Aorta (tissue), 5 donors: Measurements from ENCODE around the gene TMEFF2. TPM values are rescaled to one million over a fixed set of nuclear protein-coding genes. Genes with fewer than 3 reads are reported as not detected.

Source experiments
- ATAC-seq: fragments of 200-7000 bp; cut with Tn5 transposase; one replicate; pipeline ENCODE4 v1.9.1; 2022; ENCODE audit warnings: moderate library complexity; ENCODE audit not compliant: low FRiP score
- DNase-seq, 2 donors: peaks; one replicate each; pipeline ENCODE4 v3.0.0-alpha.2; 2020
- H3K27ac ChIP-seq, 2 donors: one replicate each; pipeline ENCODE4 v1.5.1; 2013; ENCODE audit warnings: low read length in 2 of 2, mild to moderate bottlenecking in 2 of 2, moderate library complexity in 2 of 2, control low read depth in 1 of 2, inconsistent platforms in 1 of 2, low read depth in 1 of 2
- H3K27me3 ChIP-seq, 2 donors: one replicate each; pipeline ENCODE4 v1.6.1; 2013; ENCODE audit warnings: control low read depth in 1 of 2, low read length in 1 of 2, mild to moderate bottlenecking in 1 of 2, moderate library complexity in 1 of 2; ENCODE audit not compliant: insufficient read depth in 2 of 2, control insufficient read depth in 1 of 2
- H3K36me3 ChIP-seq, 2 donors: one replicate each; pipeline ENCODE4 v1.6.1; 2013; ENCODE audit warnings: control low read depth in 1 of 2, low read length in 1 of 2, mild to moderate bottlenecking in 1 of 2; ENCODE audit not compliant: insufficient read depth in 2 of 2, control insufficient read depth in 1 of 2
- H3K4me1 ChIP-seq, 2 donors: one replicate each; pipeline ENCODE4 v1.6.1; 2013; ENCODE audit warnings: low read length in 2 of 2, control low read depth in 1 of 2, mild to moderate bottlenecking in 1 of 2, moderate library complexity in 1 of 2; ENCODE audit not compliant: insufficient read depth in 2 of 2, control insufficient read depth in 1 of 2
- H3K4me3 ChIP-seq, 2 donors: one replicate each; pipeline ENCODE4 v1.5.1; 2013; ENCODE audit warnings: low read length in 2 of 2, control low read depth in 1 of 2, mild to moderate bottlenecking in 1 of 2
- H3K9me3 ChIP-seq: one replicate; pipeline ENCODE4 v1.6.1; 2013; ENCODE audit warnings: mild to moderate bottlenecking, low read length; ENCODE audit not compliant: control insufficient read depth
- whole genome bisulfite sequencing, 2 donors: extraction: QIAGEN DNeasy Blood & Tissue Kit; methylation state at CpG; one replicate each; pipeline ENCODE4 v1.1.7; 2013; 5-methylcytosine and 5-hydroxymethylcytosine counted together
- intact Hi-C, 2 donors: fragments of 100-400 bp; cut with DNase I; formaldehyde crosslinking; loops; one replicate each; pipeline versions ENCODE4 v1.14.2 to v1.15.0; 2022
- polyA plus RNA-seq, 2 donors: library from polyadenylated mRNA; stranded (reverse); fragments of 200-250 nt; gene quantifications; one replicate each; pipeline ENCODE4 v1.2.3, GENCODE V29; 2013
- total RNA-seq, 2 donors: library from RNA; stranded (reverse); fragmentation: NEBNext Ultra II Directional; extraction: Animal tissue kit (Norgen Biotek cat#: 25700); gene quantifications; one replicate each; pipeline ENCODE4 v1.2.1, GENCODE V29; 2021
- donor health status: healthy with polysubstance abuse.
- donor health status: Bipolar disorder and iron deficiency.
- donor health status: DM: no; HTN: no; CAD: no.
- donor health status: DM: no; HTN: no; CAD: no.
- donor health status: DM: yes; HTN: yes; CAD: no.

TMEFF2 gene
- total and polyA plus RNA-seq, 4 donors = 0.12 TPM; not detected in 3

GRCh38 chr2:192017844-192018243, 176.9 kb downstream of the TMEFF2 start:
- Histone ChIP-seq H3K27me3 (no peaks in the 10 kb centered on the region), H3K4me1 (no peaks in the 10 kb centered on the region), H3K36me3 (no peaks in the 10 kb centered on the region), H3K9me3 (no peaks in the 10 kb centered on the region), H3K27ac (no peak overlapping the region), H3K4me3 (no peak overlapping the region)
- DNase-seq = no peak
- intact Hi-C loops = no loop called here
- ATAC-seq = no peak

GRCh38 chr2:192016265-192016664, 178.5 kb downstream of the TMEFF2 start:
- H3K36me3 ChIP-seq = no peaks in the 10 kb centered on the region
- no peak overlapping the region for H3K4me3 ChIP-seq
- no peaks in the 10 kb centered on the region for H3K4me1 ChIP-seq
- H3K9me3 ChIP-seq = no peaks in the 10 kb centered on the region
- no peak overlapping the region for H3K27ac ChIP-seq
- DNase-seq (no peak), ATAC-seq (no peak)
- intact Hi-C loops = no loop called here
- H3K27me3 ChIP-seq = no peaks in the 10 kb centered on the region
- WGBS, 2 donors = 95 to 100% methylated on average over 1 of the region's 1 CpG

GRCh38 chr2:192013211-192013610, 181.5 kb downstream of the TMEFF2 start:
- Histone ChIP-seq H3K36me3 (no peaks in the 10 kb centered on the region), H3K27ac (no peak overlapping the region), H3K9me3 (no peaks in the 10 kb centered on the region), H3K4me3 (no peak overlapping the region), H3K27me3 (no peaks in the 10 kb centered on the region), H3K4me1 (no peaks in the 10 kb centered on the region)
- 95 to 97% methylated on average over 6 of the region's 6 CpGs for WGBS, 2 donors
- ATAC-seq (no peak), DNase-seq (no peak)
- intact Hi-C loops = no loop called here

- H3K4me1 ChIP-seq = no peaks in the 10 kb centered on the region
- no peaks in the 10 kb centered on the region for H3K27me3 ChIP-seq
- H3K4me3 ChIP-seq = no peak overlapping the region
- ATAC-seq = no peak
- H3K36me3 ChIP-seq = no peaks in the 10 kb centered on the region
- DNase-seq = no peak
- 32 to 36% methylated on average over 1 of the region's 1 CpG for WGBS, 2 donors
- H3K27ac ChIP-seq = no peak overlapping the region
- H3K9me3 ChIP-seq = no peaks in the 10 kb centered on the region
- intact Hi-C loops = no loop called here
Measured at GRCh38 chr2:192011196-192011595, 183.5 kb downstream of the TMEFF2 start.

GRCh38 chr2:192010073-192010472, 184.7 kb downstream of the TMEFF2 start:
- no peak overlapping the region for H3K27ac ChIP-seq
- no peaks in the 10 kb centered on the region for H3K36me3 ChIP-seq
- DNase-seq (no peak), ATAC-seq (no peak)
- intact Hi-C loops = no loop called here
- WGBS, 2 donors = 37 to 43% methylated on average over 5 of the region's 5 CpGs
- H3K27me3 ChIP-seq = peaks cover 0 to 2% of the 10 kb centered on the region in 2 donors
- H3K4me1 ChIP-seq = no peaks in the 10 kb centered on the region
- no peak overlapping the region for H3K4me3 ChIP-seq
- no peaks in the 10 kb centered on the region for H3K9me3 ChIP-seq

- Histone ChIP-seq H3K27ac (no peak overlapping the region), H3K27me3 (peaks cover 0 to 2% of the 10 kb centered on the region in 2 donors), H3K36me3 (no peaks in the 10 kb centered on the region), H3K4me1 (no peaks in the 10 kb centered on the region), H3K4me3 (no peak overlapping the region), H3K9me3 (no peaks in the 10 kb centered on the region)
- WGBS, 2 donors = 80 to 84% methylated on average over 5 of the region's 5 CpGs
- intact Hi-C loops = no loop called here
- no peak for DNase-seq
- no peak for ATAC-seq
Measured at GRCh38 chr2:192007581-192008228, 187.0 kb downstream of the TMEFF2 start.

- WGBS, 2 donors = 89 to 95% methylated on average over 3 of the region's 3 CpGs
Measured at GRCh38 chr2:192005211-192005610, 189.5 kb downstream of the TMEFF2 start.

GRCh38 chr2:192004188-192004963, 190.4 kb downstream of the TMEFF2 start:
- peaks cover 0 to 2% of the 10 kb centered on the region in 2 donors for H3K27me3 ChIP-seq
- H3K4me1 ChIP-seq = no peaks in the 10 kb centered on the region
- 30 to 33% methylated on average over 5 of the region's 5 CpGs for WGBS, 2 donors
- no peaks in the 10 kb centered on the region for H3K36me3 ChIP-seq
- H3K9me3 ChIP-seq = no peaks in the 10 kb centered on the region
- H3K4me3 ChIP-seq = no peak overlapping the region
- no peak overlapping the region for H3K27ac ChIP-seq
- intact Hi-C loops = no loop called here
- DNase-seq = no peak
- no peak for ATAC-seq

More at GRCh38 chr2:192005211-192005610, 189.5 kb downstream of the TMEFF2 start:
- intact Hi-C loops = no loop called here
- H3K27me3 ChIP-seq = peaks cover 0 to 2% of the 10 kb centered on the region in 2 donors
- no peaks in the 10 kb centered on the region for H3K4me1 ChIP-seq
- H3K9me3 ChIP-seq = no peaks in the 10 kb centered on the region
- no peak for ATAC-seq
- no peak overlapping the region for H3K27ac ChIP-seq
- no peak overlapping the region for H3K4me3 ChIP-seq
- no peak for DNase-seq
- no peaks in the 10 kb centered on the region for H3K36me3 ChIP-seq

GRCh38 chr2:192002418-192002817, 192.3 kb downstream of the TMEFF2 start:
- Histone ChIP-seq H3K36me3 (no peaks in the 10 kb centered on the region), H3K27ac (no peak overlapping the region), H3K9me3 (no peaks in the 10 kb centered on the region), H3K4me3 (no peak overlapping the region), H3K27me3 (peaks cover 0 to 2% of the 10 kb centered on the region in 2 donors), H3K4me1 (no peaks in the 10 kb centered on the region)
- intact Hi-C loops = no loop called here
- 93 to 94% methylated on average over 8 of the region's 8 CpGs for WGBS, 2 donors
- no peak for ATAC-seq
- no peak for DNase-seq
